DND-41 (cell line): ENCODE measurements around the gene TADA2B.

Experiments used
- ATAC-seq: fragments of 200-7000 bp; cut with Tn5 transposase; 3 replicates; pipeline ENCODE4 v1.9.1; 2021; ENCODE audit warnings: low read depth; ENCODE audit not compliant: insufficient read depth
- DNase-seq: peaks from one replicate; pipeline ENCODE4 v3.0.0-alpha.2; 2020
- H2AFZ ChIP-seq: 2 replicates; pipeline ENCODE4 v1.6.0; 2012; ENCODE audit warnings: low read depth, low read length
- H3K27ac ChIP-seq: 2 replicates; pipeline ENCODE4 v1.5.1; 2012; ENCODE audit warnings: low read length, inconsistent platforms
- H3K27me3 ChIP-seq: fragments of 200-600 bp; sonication (generic); 2 replicates; pipeline ENCODE4 v1.6.0; 2012; ENCODE audit warnings: low read length, mild to moderate bottlenecking, inconsistent platforms; ENCODE audit not compliant: insufficient read depth, poor library complexity
- H3K36me3 ChIP-seq: 2 replicates; pipeline ENCODE4 v1.5.1; 2012; ENCODE audit warnings: low read length, inconsistent platforms; ENCODE audit not compliant: insufficient read depth
- H3K4me1 ChIP-seq: 2 replicates; pipeline ENCODE4 v1.5.1; 2012; ENCODE audit warnings: mild to moderate bottlenecking, low read length; ENCODE audit not compliant: insufficient read depth
- H3K4me2 ChIP-seq: 2 replicates; pipeline ENCODE4 v1.6.0; 2012; ENCODE audit warnings: mild to moderate bottlenecking, moderate library complexity, low read length, inconsistent platforms; ENCODE audit not compliant: insufficient read depth
- H3K4me3 ChIP-seq, 2 experiments: fragments of 200-600 bp in 1 of 2; shearing (Covaris generic) in 1 of 2; 2 replicates each; pipeline ENCODE4 v1.5.1; 2012 to 2016; ENCODE audit warnings: inconsistent platforms in 2 of 2, low read length in 2 of 2, mild to moderate bottlenecking in 2 of 2, low read depth in 1 of 2, moderate library complexity in 1 of 2
- H3K79me2 ChIP-seq: 2 replicates; pipeline ENCODE4 v1.6.0; 2012; ENCODE audit warnings: low read length, inconsistent platforms; ENCODE audit not compliant: insufficient read depth
- H3K9ac ChIP-seq: 2 replicates; pipeline ENCODE4 v1.6.0; 2012; ENCODE audit warnings: low read depth, mild to moderate bottlenecking, inconsistent platforms, low read length, moderate library complexity
- H3K9me3 ChIP-seq: 2 replicates; pipeline ENCODE4 v1.5.1; 2012; ENCODE audit warnings: low read length, moderate library complexity, mild to moderate bottlenecking, inconsistent platforms; ENCODE audit not compliant: insufficient read depth, severe bottlenecking
- H4K20me1 ChIP-seq: 2 replicates; pipeline ENCODE4 v1.6.0; 2012; ENCODE audit warnings: low read length; ENCODE audit not compliant: insufficient read depth
- CTCF ChIP-seq: IDR thresholded peaks from 2 replicates; pipeline ENCODE4 v1.5.1; 2012; ENCODE audit warnings: borderline replicate concordance, low read length, moderate library complexity, mild to moderate bottlenecking; ENCODE audit not compliant: poor library complexity, severe bottlenecking; ENCODE audit errors: extremely low read depth
- EZH2 ChIP-seq: IDR thresholded peaks from 3 replicates; pipeline ENCODE4 v1.6.1; 2012; ENCODE audit warnings: borderline replicate concordance, low read depth, mild to moderate bottlenecking, moderate library complexity, low read length, inconsistent platforms; ENCODE audit not compliant: severe bottlenecking

The TADA2B gene

GRCh38 chr4:7020856-7021255, 22.3 kb upstream of the TADA2B start:
- H3K27ac ChIP-seq = no peak overlapping the region
- no peak for TF ChIP-seq CTCF
- no peak for TF ChIP-seq EZH2
- ATAC-seq (no peak), DNase-seq (no peak)
- no peak overlapping the region for H3K4me2 ChIP-seq
- no peaks in the 10 kb centered on the region for H3K4me1 ChIP-seq
- no peak overlapping the region for H3K9ac ChIP-seq
- H3K27me3 ChIP-seq = no peaks in the 10 kb centered on the region
- H3K4me3 ChIP-seq = no peak overlapping the region
- H3K9me3 ChIP-seq = no peaks in the 10 kb centered on the region
- no peak overlapping the region for H2AFZ ChIP-seq
- no peaks in the 10 kb centered on the region for H3K79me2 ChIP-seq
- H4K20me1 ChIP-seq = peaks cover 11% of the 10 kb centered on the region
- peaks cover 82% of the 10 kb centered on the region for H3K36me3 ChIP-seq

- Histone ChIP-seq H3K9me3 (no peaks in the 10 kb centered on the region), H3K4me2 (no peak overlapping the region), H3K27ac (no peak overlapping the region), H3K36me3 (peaks cover 81% of the 10 kb centered on the region), H3K79me2 (no peaks in the 10 kb centered on the region), H3K4me3 (no peak overlapping the region), H3K9ac (no peak overlapping the region), H3K27me3 (no peaks in the 10 kb centered on the region), H2AFZ (no peak overlapping the region), H3K4me1 (no peaks in the 10 kb centered on the region), H4K20me1 (peaks cover 11% of the 10 kb centered on the region)
- DNase-seq (no peak), ATAC-seq (no peak)
- TF ChIP-seq CTCF = no peak
- TF ChIP-seq EZH2 = no peak
Measured at GRCh38 chr4:7021355-7021754, 21.8 kb upstream of the TADA2B start.

- Histone ChIP-seq H3K9ac (no peak overlapping the region), H3K36me3 (peaks cover 80% of the 10 kb centered on the region), H3K79me2 (no peaks in the 10 kb centered on the region), H3K4me3 (no peak overlapping the region), H3K9me3 (no peaks in the 10 kb centered on the region), H3K4me1 (no peaks in the 10 kb centered on the region), H3K27ac (no peak overlapping the region), H3K4me2 (no peak overlapping the region), H3K27me3 (no peaks in the 10 kb centered on the region), H2AFZ (no peak overlapping the region), H4K20me1 (peaks cover 11% of the 10 kb centered on the region)
- ATAC-seq = no peak
- no peak for DNase-seq
- TF ChIP-seq CTCF (no peak), EZH2 (no peak)
Measured at GRCh38 chr4:7021930-7022664, 21.1 kb upstream of the TADA2B start.
